Muscle of leg (tissue), 11 donors: Measurements from ENCODE around the gene RBM33. TPM values are rescaled to one million over a fixed set of nuclear protein-coding genes. Genes with fewer than 3 reads are reported as not detected.

ENCODE experiments used
- DNase-seq: peaks from one replicate; pipeline ENCODE4 v3.0.0; 2013
- H3K27ac ChIP-seq: one replicate; pipeline ENCODE4 v1.5.1; 2013; ENCODE audit warnings: mild to moderate bottlenecking, low read length, control low read depth
- H3K27me3 ChIP-seq: one replicate; pipeline ENCODE4 v1.6.1; 2013; ENCODE audit warnings: low read length; ENCODE audit not compliant: control insufficient read depth, insufficient read depth
- H3K36me3 ChIP-seq: one replicate; pipeline ENCODE4 v1.6.1; 2013; ENCODE audit warnings: low read length; ENCODE audit not compliant: control insufficient read depth, insufficient read depth
- H3K4me1 ChIP-seq: one replicate; pipeline ENCODE4 v1.6.1; 2013; ENCODE audit warnings: low read length; ENCODE audit not compliant: control insufficient read depth, insufficient read depth
- H3K4me3 ChIP-seq: one replicate; pipeline ENCODE4 v1.5.1; 2013; ENCODE audit warnings: low read length, control low read depth
- H3K9me3 ChIP-seq: replicated peaks from 2 replicates; pipeline ENCODE4 v1.6.1; 2013; ENCODE audit warnings: low read depth, low read length; ENCODE audit not compliant: control insufficient read depth
- WGBS: methylation state at CpG from one replicate; pipeline ENCODE4 v1.1.5; 2013; ENCODE audit warnings: missing lambda C conversion rate; ENCODE audit not compliant: insufficient coverage; 5-methylcytosine and 5-hydroxymethylcytosine counted together
- polyA plus RNA-seq, 8 donors: library from polyadenylated mRNA; unstranded; fragments of 120-200 nt; gene quantifications; one replicate each; pipeline versions ENCODE4 v1.2.1 to v1.2.3, GENCODE V29; 2013; ENCODE audit warnings: inconsistent platforms in 1 of 8, low replicate concordance in 1 of 8; ENCODE audit not compliant: insufficient read length in 8 of 8, insufficient read depth in 1 of 8
- total RNA-seq: library from RNA; stranded (reverse); fragments of 120-200 nt; gene quantifications from one replicate; pipeline ENCODE4 v1.2.4, GENCODE V29; 2013

RBM33 gene
- total and polyA plus RNA-seq, 9 donors, result 18.3 to 46.2 (median 25.6) TPM

GRCh38 chr7:155646669-155647068 is 2.2 kb downstream of the RBM33 start:
- peaks cover 6% of the 10 kb centered on the region for H3K4me1 ChIP-seq
- WGBS, result no CpG with 5 or more reads among the region's 7 CpGs

GRCh38 chr7:155647302-155647701 is 2.8 kb downstream of the RBM33 start:
- 100% methylated on average over 2 of the region's 5 CpGs for WGBS
- DNase-seq, result no peak
- Histone ChIP-seq H3K27ac (no peak overlapping the region), H3K9me3 (peaks cover 23% of the 10 kb centered on the region), H3K4me3 (no peak overlapping the region), H3K4me1 (peaks cover 6% of the 10 kb centered on the region), H3K27me3 (no peaks in the 10 kb centered on the region), H3K36me3 (peaks cover 3% of the 10 kb centered on the region)

More at GRCh38 chr7:155646669-155647068, 2.2 kb downstream of the RBM33 start:
- no peak for DNase-seq
- H3K27me3 ChIP-seq, result no peaks in the 10 kb centered on the region
- no peak overlapping the region for H3K27ac ChIP-seq
- H3K4me3 ChIP-seq, result no peak overlapping the region
- H3K36me3 ChIP-seq, result peaks cover 7% of the 10 kb centered on the region
- H3K9me3 ChIP-seq, result peaks cover 23% of the 10 kb centered on the region

- no peak for DNase-seq
- Histone ChIP-seq H3K27me3 (no peaks in the 10 kb centered on the region), H3K4me3 (no peak overlapping the region), H3K4me1 (peaks cover 6% of the 10 kb centered on the region), H3K36me3 (peaks cover 3% of the 10 kb centered on the region), H3K9me3 (peaks cover 23% of the 10 kb centered on the region), H3K27ac (no peak overlapping the region)
- no CpG with 5 or more reads among the region's 2 CpGs for WGBS
These were observed 3.3 kb downstream of the RBM33 start for GRCh38 chr7:155647734-155648133.

GRCh38 chr7:155648752-155649339 is 4.4 kb downstream of the RBM33 start:
- WGBS, result no CpG with 5 or more reads among the region's 3 CpGs
- Histone ChIP-seq H3K36me3 (peaks cover 3% of the 10 kb centered on the region), H3K27ac (no peak overlapping the region), H3K27me3 (no peaks in the 10 kb centered on the region), H3K4me1 (no peaks in the 10 kb centered on the region), H3K9me3 (peaks cover 23% of the 10 kb centered on the region), H3K4me3 (no peak overlapping the region)
- no peak for DNase-seq

- WGBS, result 100% methylated on average over 2 of the region's 2 CpGs
- Histone ChIP-seq H3K4me3 (no peak overlapping the region), H3K4me1 (no peaks in the 10 kb centered on the region), H3K27me3 (no peaks in the 10 kb centered on the region), H3K9me3 (peaks cover 23% of the 10 kb centered on the region), H3K27ac (no peak overlapping the region), H3K36me3 (peaks cover 3% of the 10 kb centered on the region)
- no peak for DNase-seq
These were observed 5.1 kb downstream of the RBM33 start for GRCh38 chr7:155649588-155649987.

- Histone ChIP-seq H3K27me3 (no peaks in the 10 kb centered on the region), H3K4me3 (no peak overlapping the region), H3K36me3 (peaks cover 1% of the 10 kb centered on the region), H3K9me3 (peaks cover 23% of the 10 kb centered on the region), H3K27ac (no peak overlapping the region), H3K4me1 (no peaks in the 10 kb centered on the region)
- no peak for DNase-seq
- WGBS, result 93% methylated on average over 2 of the region's 6 CpGs
These were observed 8.0 kb downstream of the RBM33 start for GRCh38 chr7:155652156-155653114.

- Histone ChIP-seq H3K9me3 (peaks cover 15% of the 10 kb centered on the region), H3K36me3 (no peaks in the 10 kb centered on the region), H3K4me3 (no peak overlapping the region), H3K27ac (no peak overlapping the region), H3K4me1 (no peaks in the 10 kb centered on the region), H3K27me3 (no peaks in the 10 kb centered on the region)
- WGBS, result 100% methylated on average over 1 of the region's 2 CpGs
- no peak for DNase-seq
These were observed 9.3 kb downstream of the RBM33 start for GRCh38 chr7:155653803-155654202.

- Histone ChIP-seq H3K4me1 (peaks cover under 1% of the 10 kb centered on the region), H3K27me3 (no peaks in the 10 kb centered on the region), H3K36me3 (no peaks in the 10 kb centered on the region), H3K27ac (no peak overlapping the region), H3K4me3 (no peak overlapping the region), H3K9me3 (peaks cover 2% of the 10 kb centered on the region)
- no peak for DNase-seq
- 40% methylated on average over 1 of the region's 7 CpGs for WGBS
These were observed 12.4 kb downstream of the RBM33 start for GRCh38 chr7:155656891-155657290.

GRCh38 chr7:155660059-155660757 is 15.7 kb downstream of the RBM33 start:
- no peak overlapping the region for H3K4me3 ChIP-seq

GRCh38 chr7:155660758-155661093 is 16.3 kb downstream of the RBM33 start:
- no peak for DNase-seq
- Histone ChIP-seq H3K9me3 (peaks cover 2% of the 10 kb centered on the region), H3K4me1 (peaks cover 2% of the 10 kb centered on the region), H3K36me3 (no peaks in the 10 kb centered on the region), H3K4me3 (no peak overlapping the region), H3K27me3 (no peaks in the 10 kb centered on the region), H3K27ac (no peak overlapping the region)
- WGBS, result no CpG with 5 or more reads among the region's 1 CpG

More at GRCh38 chr7:155660059-155660757, 15.7 kb downstream of the RBM33 start:
- DNase-seq, result no peak
- WGBS, result no CpG with 5 or more reads among the region's 5 CpGs
- Histone ChIP-seq H3K36me3 (no peaks in the 10 kb centered on the region), H3K27me3 (no peaks in the 10 kb centered on the region), H3K4me1 (peaks cover 2% of the 10 kb centered on the region), H3K27ac (no peak overlapping the region), H3K9me3 (peaks cover 2% of the 10 kb centered on the region)
